Lung (tissue), 12 donors: ENCODE results near the gene SNX30. TPM values are rescaled to one million over a fixed set of nuclear protein-coding genes. Genes with fewer than 3 reads are reported as not detected.

Source experiments
- ATAC-seq: fragments of 200-7000 bp; cut with Tn5 transposase; one replicate; pipeline ENCODE4 v1.9.1; 2020; ENCODE audit warnings: moderate number of reproducible peaks; ENCODE audit not compliant: insufficient read depth, low FRiP score
- DNase-seq, 3 donors: peaks; one replicate each; pipeline ENCODE4 v3.0.0-alpha.2; 2013 to 2017
- H3K27ac ChIP-seq, 2 donors: one replicate each; pipeline ENCODE4 v1.5.1; 2013; ENCODE audit warnings: mild to moderate bottlenecking in 2 of 2, moderate library complexity in 2 of 2, control low read depth in 1 of 2, inconsistent platforms in 1 of 2, low read depth in 1 of 2, low read length in 1 of 2
- H3K27me3 ChIP-seq, 3 donors: one replicate each; pipeline ENCODE4 v1.5.1; 2013; ENCODE audit warnings: low read length in 2 of 3; ENCODE audit not compliant: control insufficient read depth in 3 of 3, insufficient read depth in 3 of 3
- H3K36me3 ChIP-seq, 4 donors: one replicate each; pipeline ENCODE4 v1.5.1; 2013; ENCODE audit warnings: low read length in 4 of 4, mild to moderate bottlenecking in 1 of 4, moderate library complexity in 1 of 4; ENCODE audit not compliant: control insufficient read depth in 4 of 4, insufficient read depth in 4 of 4
- H3K4me1 ChIP-seq, 5 donors: one replicate each; pipeline ENCODE4 v1.5.1; 2013; ENCODE audit warnings: low read length in 5 of 5, mild to moderate bottlenecking in 2 of 5, moderate library complexity in 1 of 5; ENCODE audit not compliant: control insufficient read depth in 5 of 5, insufficient read depth in 5 of 5
- H3K4me3 ChIP-seq: one replicate; pipeline ENCODE4 v1.5.1; 2013; ENCODE audit warnings: mild to moderate bottlenecking, control low read depth, moderate library complexity
- H3K9ac ChIP-seq, 2 donors: one replicate each; pipeline ENCODE4 v1.5.1; 2013; ENCODE audit warnings: low read length in 2 of 2, control low read depth in 1 of 2; ENCODE audit not compliant: insufficient read depth in 1 of 2
- H3K9me3 ChIP-seq, 4 donors: one replicate each; pipeline ENCODE4 v1.5.1; 2013; ENCODE audit warnings: low read length in 3 of 4, mild to moderate bottlenecking in 1 of 4, moderate library complexity in 1 of 4; ENCODE audit not compliant: control insufficient read depth in 4 of 4, insufficient read depth in 3 of 4
- CTCF ChIP-seq: IDR thresholded peaks from 2 replicates; pipeline ENCODE4 v1.5.1; 2012; ENCODE audit warnings: mild to moderate bottlenecking; ENCODE audit errors: control extremely low read depth, extremely low read depth
- WGBS, 2 donors: extraction: QIAGEN DNeasy Blood & Tissue Kit; methylation state at CpG; one replicate each; pipeline ENCODE4 v1.1.7; 2013; 5-methylcytosine and 5-hydroxymethylcytosine counted together
- polyA plus RNA-seq, 2 donors: library from polyadenylated mRNA; stranded (reverse); fragments of 200-250 nt; gene quantifications; one replicate each; pipeline ENCODE4 v1.2.1, GENCODE V29; 2013
- total RNA-seq, 2 donors: library from RNA; depleted of rRNA in 1 of 2; stranded (reverse); fragments of >200 nt in 1 of 2; gene quantifications; one replicate each; pipeline ENCODE4 v1.2.1, GENCODE V29; 2014 to 2021
- donor health status: control.
- donor health status: control.
- donor health status: Bipolar disorder and iron deficiency.
- donor health status: healthy.
- donor health status: DM: yes; HTN: yes; CAD: no.

Gene SNX30
- total and polyA plus RNA-seq, 4 donors = 13.7 to 63.1 (median 35.8) TPM

- WGBS, 2 donors = 62 to 66% methylated on average over 2 of the region's 2 CpGs
Measured at GRCh38 chr9:112914524-112914923, 164.0 kb downstream of the SNX30 start.

GRCh38 chr9:112917047-112917986 lies 166.8 kb downstream of the SNX30 start:
- no peak for DNase-seq
- Histone ChIP-seq H3K4me3 (no peak overlapping the region), H3K36me3 (no peaks in the 10 kb centered on the region), H3K27me3 (peaks cover 0 to 4% (median 4%) of the 10 kb centered on the region in 3 donors), H3K4me1 (no peaks in the 10 kb centered on the region), H3K9me3 (peaks cover 0 to under 1% (median 0%) of the 10 kb centered on the region in 4 donors), H3K9ac (no peak overlapping the region), H3K27ac (no peak overlapping the region)
- 70 to 89% methylated on average over 1 of the region's 1 CpG for WGBS, 2 donors
- ATAC-seq = no peak
- no peak for TF ChIP-seq CTCF

More at GRCh38 chr9:112914524-112914923, 164.0 kb downstream of the SNX30 start:
- H3K27ac ChIP-seq = no peak overlapping the region
- H3K27me3 ChIP-seq = peaks cover 0 to 4% (median 0%) of the 10 kb centered on the region in 3 donors
- TF ChIP-seq CTCF = no peak
- H3K4me1 ChIP-seq = no peaks in the 10 kb centered on the region
- H3K36me3 ChIP-seq = no peaks in the 10 kb centered on the region
- DNase-seq (peak in 2 of 3 donors; percentile 17 to 18), ATAC-seq (no peak)
- no peak overlapping the region for H3K9ac ChIP-seq
- no peak overlapping the region for H3K4me3 ChIP-seq
- peaks cover 0 to 3% (median 0%) of the 10 kb centered on the region in 4 donors for H3K9me3 ChIP-seq

- Histone ChIP-seq H3K4me1 (no peaks in the 10 kb centered on the region), H3K9ac (no peak overlapping the region), H3K36me3 (no peaks in the 10 kb centered on the region), H3K4me3 (no peak overlapping the region), H3K27ac (no peak overlapping the region), H3K27me3 (peaks cover 0 to 4% (median 4%) of the 10 kb centered on the region in 3 donors), H3K9me3 (no peaks in the 10 kb centered on the region)
- 69 to 90% methylated on average over 1 of the region's 1 CpG for WGBS, 2 donors
- ATAC-seq (no peak), DNase-seq (no peak)
- TF ChIP-seq CTCF = no peak
Measured at GRCh38 chr9:112917987-112918362, 167.4 kb downstream of the SNX30 start.
